Fibroblast of skin of right biceps (primary cell): ENCODE results near the gene UCKL1.
"Not testable (repeated sequence)": the region's sequence is repeated elsewhere in the genome, so short reads cannot be mapped to it uniquely, and the experiment has no call there.

Source experiments
- DNase-seq: peaks from one replicate; pipeline ENCODE4 v3.0.0-alpha.2; 2013

The UCKL1 gene

DNA sequence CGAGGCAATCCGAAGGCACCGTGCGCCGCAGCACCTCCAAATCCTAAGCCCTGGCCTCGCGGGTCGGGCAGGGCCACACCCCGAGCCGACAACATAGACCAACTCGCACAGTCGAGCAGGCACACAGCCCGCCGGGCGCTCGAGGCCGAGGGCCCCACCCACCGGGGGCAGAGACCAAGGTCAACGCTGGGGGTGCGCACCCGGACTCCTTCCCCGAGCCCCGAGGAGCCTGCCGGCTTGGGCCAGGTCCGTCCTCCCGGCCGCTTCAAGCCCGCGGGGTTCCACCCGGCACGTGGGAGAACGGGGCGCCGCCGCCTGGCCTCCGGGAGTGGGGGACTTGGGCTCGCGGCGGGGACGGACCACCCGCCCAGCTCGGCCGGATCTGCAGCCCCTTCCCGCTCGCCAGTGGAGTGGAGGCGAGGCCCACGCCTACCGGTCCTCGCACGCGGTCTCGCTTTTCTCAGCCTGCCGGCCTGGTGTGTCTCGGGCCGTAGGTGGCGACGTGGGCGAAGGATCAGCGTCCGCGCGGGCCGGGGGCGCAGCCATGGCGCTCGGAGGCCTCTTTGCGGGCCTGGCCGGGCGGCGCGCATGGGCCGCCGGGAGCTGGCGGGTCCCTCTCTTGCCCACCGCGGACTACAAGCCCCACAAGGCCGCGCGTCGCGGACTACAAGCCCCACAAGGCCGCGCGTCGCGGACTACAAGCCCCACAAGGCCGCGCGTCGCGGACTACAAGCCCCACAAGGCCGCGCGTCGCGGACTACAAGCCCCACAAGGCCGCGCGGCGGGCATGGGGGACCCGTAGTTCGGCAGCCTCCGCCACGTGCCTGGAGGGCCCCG, at the start of gene UCKL1:
Gene UCKL1 (minus strand): TSS at position 590 of the 837 bp plus-strand sequence. CDS start 44 bp downstream, at position 546.
- DNase-seq: peak; percentile 89

DNA sequence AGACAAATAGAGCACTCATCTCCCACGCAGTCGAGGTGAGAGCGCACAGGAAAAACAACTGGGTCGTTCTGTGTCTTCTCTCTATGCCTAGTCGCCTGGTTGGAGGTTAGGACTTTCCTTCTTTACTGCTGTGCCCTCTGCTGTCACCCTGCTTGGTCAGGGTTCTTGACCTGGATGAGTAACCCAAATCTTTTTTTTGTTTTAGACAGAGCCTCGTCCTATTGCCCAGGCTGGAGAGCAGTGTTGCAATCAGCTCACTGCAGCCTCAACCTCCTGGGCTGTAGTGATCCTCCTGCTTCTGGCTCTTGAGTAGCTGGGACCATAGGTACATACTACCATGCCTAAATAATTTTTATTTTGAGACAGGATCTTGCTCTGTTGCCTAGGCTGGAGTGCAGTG, 49.2 kb upstream of the UCKL1 start:
- no peak for DNase-seq

DNA sequence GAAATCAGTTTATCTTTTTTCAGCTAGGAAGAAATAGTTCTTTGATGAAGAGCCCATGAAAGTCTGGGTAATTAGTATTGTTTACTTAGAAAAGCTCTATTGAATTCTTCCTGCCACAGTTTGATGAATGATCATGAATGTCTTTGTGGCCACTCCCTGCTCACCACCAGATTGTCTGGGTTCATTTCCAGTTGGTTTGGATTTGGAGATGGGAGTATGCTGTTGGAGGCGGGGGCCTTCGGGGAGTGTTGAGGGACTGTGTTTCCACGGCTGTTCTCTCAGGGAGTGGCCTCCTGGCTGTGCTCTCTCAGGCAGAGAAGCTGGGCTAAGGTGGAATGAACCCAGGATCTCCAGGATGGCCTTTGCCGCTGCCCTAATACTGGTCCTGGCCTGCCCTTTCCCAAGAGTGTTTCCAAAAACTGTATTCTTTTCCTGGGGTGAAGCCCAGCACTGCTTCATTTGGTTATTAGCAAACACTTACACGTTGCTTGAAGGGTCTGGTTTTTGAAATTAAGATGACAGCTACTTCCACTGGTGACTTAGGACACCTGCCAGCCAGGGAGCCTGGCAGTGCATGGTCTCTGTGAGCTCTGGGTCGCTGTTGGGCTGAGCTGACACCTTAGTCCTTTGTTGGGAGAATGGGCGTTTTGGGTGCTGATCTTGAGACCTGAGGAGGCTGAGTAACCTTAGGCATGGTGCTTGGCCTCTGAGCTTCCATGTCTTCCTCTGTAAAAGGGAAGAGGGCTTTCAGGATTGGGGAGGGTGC, 47.9 kb upstream of the UCKL1 start:
- DNase-seq: no peak

DNA sequence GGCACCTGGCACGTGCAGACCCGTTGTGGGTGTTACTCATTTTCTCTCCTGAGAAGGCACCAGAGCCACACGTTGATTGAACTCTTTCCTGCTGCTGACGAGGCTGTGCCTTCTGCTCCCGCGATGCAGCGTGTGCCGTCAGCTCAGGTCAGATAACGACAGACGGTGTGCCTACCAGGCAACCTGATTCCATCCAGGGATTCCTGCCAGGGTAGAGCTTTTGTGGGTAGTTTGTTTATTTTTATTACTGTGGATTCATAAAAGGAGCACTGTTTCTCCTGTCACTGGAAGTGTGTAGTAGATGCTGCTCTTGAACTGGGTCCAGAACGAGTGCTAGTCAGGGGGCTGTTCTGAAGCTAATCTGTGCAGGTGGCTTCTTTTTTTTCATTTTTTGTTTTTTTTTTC, 45.4 kb upstream of the UCKL1 start:
- DNase-seq: no peak

DNA sequence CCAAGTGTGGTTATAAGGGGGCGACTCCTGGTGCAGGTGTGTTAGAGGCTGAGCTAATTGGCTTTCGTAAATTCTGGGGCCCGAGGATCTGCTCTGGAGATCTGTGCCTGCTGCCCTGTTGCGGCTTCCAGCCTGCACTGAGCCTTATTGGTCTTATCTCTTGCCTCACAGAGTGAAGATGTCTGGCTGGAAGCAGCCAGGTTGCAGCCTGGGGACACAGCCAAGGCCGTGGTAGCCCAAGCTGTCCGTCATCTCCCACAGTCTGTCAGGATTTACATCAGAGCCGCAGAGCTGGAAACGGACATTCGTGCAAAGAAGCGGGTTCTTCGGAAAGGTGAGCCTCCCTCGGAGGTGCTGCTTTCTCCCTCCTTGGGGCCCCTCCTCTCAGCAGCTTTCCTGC, 44.7 kb upstream of the UCKL1 start:
- DNase-seq: no peak

DNA sequence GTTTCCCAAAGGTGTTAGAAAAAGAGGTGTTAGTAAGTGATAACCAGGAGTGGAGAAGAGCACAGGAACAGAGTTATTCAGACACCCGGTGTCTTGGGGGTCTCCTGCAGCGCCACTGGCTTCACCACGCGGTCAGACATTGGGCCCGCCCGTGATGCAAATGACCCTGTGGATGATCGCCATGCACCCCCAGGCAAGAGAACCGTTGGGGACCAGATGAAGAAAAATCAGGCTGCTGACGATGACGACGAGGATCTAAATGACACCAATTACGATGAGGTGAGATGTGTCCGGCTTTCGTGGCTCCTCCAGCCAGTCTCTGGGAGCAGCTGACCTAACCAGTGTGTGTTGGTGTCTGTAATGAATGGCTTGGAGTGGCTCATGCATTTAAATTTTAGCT, 26.7 kb upstream of the UCKL1 start:
- no peak for DNase-seq

DNA sequence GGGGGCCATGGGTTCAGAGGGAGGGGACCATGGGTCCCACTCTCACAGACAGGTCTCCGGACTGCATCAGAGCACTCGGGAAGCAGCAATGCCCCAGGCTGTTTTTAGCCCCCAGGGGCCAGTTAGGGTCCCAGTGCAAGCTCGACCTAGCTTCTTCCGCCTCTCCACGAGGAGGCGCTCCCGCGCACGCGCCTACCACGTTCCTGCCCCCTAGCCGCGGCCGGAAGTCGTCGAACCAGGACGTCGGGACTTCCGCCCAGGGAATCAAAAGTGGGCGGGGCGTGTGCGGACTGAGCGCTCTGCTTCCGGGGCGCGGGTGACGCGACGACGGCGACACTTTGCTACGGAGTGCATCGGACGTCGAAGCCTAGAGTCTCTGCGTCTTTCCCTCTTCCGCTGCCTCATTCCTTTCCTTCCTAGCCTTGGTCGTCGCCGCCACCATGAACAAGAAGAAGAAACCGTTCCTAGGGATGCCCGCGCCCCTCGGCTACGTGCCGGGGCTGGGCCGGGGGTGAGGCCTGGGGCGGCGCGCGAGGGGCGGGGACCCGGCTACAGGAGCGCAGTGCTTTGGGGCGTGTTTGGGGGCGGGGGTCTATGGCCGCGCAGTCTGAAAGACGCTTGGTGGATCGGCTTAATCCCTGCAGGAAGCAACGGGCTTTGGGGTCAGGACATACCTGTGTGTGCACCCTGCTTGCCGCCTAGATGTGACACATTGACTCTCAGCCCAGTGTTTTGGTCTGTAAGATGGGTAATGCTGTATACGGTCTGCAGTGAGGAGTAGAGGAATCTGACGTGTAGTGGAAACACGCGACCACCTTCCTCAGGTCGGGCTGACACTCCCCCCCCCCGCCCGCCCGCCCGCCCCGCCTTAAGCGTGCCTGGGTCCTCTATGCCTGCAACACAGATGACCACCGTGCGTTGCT, 24.9 kb upstream of the UCKL1 start, which contains the start of gene PRPF6:
Gene PRPF6 (plus strand): TSS at position 327 of the 923 bp plus-strand sequence. CDS start 114 bp downstream, at position 441.
- peak; percentile 96 for DNase-seq

DNA sequence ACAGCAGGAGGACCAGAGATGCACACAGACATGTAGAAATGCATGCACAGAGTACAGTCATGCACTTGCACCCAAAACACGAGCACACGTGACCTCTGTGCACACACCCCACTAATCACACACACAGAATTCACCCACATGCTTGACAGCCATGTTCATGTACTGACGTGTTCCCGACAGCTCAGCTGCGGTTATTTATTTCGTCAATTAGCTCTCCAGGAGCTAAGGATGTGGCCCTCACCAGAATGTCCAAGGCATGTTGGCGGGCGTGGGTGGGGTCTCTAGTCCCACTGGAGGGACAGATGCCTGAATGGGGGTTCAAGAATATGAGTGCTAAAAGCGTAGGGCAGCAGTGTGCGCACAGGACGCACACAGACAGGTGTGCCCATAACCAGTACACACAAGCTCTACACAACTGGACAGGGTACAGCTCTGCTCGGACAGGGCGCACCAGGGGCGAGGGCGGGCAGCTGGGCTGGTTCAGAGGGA, 24.1 kb upstream of the UCKL1 start:
- DNase-seq: peak; percentile 37

DNA sequence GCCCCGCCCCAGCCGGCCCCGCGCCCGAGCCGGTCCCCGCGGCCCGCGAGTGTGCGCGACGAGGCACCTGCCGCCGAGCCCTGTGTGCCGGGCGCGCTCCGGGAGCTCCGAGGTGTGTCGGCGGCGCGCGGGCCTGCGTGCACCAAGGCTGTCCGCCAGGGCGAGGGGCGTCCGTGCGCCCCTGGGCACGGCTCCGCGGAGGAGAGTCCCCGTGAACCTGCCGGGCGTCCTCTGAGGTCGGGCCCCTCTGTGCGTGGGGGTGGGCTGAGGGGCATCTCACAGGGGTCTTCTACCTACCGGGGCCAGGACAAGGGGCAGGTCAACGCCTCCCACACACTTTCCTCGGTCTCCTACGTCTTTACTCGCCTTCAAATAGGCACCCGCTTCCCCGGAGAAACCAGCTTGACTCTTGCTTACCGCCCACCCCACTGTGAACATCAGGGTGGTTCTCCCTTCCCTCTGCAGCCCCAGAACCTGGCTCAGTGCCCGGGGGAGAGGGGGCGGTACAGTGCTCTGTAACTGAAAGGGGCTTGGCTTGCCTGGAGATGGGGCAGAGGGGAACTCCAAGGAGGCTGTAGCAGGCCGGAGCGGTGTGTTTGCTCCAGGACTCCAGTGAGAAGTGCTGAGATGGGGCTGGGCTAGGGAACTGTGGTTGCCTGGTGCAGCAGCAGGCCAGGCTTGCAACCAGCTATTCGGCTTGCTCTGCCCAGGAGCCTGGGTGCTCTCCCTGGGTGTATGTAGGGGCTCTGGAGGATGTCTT, 23.5 kb upstream of the UCKL1 start, which contains the start of gene SAMD10:
Gene SAMD10 (minus strand): TSS at position 86 of the 760 bp plus-strand sequence. CDS start 175 bp downstream, outside the sequence.
- peak; percentile 46 for DNase-seq

DNA sequence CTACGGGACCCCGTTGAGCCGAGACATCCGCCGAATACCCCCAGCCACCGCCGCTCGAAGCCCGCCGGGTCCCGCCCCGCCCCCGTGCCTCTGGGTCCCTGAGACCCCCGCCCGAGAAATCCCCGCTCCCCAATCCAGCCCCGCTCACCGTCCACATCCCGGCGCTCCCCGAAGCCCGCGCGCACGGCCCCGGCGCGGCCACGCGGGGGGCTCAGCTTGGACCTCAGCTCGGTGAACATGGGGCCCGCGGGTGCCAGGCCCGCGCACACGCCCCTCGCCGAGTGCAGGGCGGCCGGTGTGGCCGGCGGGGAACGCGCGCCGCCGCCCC, 23.0 kb upstream of the UCKL1 start:
- no peak for DNase-seq

DNA sequence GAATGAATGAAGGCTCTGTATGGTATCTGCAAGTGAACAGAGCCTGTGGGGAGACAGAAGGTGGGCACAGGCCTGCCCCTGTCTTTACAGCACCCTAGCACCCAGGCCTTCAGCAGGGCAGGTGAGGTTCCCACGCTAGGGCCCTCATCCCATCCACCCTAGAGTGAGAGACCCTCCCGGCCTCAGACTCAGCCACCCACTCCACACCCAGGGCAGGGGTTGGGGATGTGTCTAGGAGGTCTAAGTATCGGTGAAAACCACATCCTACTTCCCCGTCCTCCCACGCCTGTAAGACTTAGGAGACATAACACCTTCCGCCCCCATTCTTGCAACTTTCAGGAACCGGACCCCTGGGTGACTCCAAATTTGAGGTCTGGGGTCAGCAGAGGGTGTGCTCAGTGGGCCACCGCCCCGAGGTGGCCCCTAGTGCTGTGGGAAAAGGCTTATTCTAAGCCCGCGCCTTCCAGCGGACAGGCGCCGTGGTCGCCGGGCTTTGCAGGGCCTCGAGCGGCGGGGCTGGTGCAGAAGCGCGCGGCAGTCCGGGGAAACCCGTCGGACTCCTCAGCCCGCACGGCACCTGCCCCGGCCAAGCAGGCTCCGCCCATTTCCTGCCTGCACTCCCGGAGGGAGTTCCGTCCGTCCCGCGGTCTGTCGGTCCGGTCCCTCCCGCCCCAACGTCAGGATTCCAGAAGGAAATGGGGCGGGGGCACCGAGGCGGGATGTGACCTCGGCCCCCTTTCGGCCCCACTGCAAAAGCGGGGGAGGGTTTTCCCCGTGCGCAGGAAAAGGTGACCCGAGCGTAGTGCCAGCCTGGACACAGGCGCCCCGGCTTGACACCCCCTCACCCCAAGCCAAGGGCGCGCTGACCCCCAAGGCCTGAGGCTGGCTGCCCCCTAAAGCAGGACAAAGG, 22.4 kb upstream of the UCKL1 start:
- DNase-seq: peak; percentile 36

DNA sequence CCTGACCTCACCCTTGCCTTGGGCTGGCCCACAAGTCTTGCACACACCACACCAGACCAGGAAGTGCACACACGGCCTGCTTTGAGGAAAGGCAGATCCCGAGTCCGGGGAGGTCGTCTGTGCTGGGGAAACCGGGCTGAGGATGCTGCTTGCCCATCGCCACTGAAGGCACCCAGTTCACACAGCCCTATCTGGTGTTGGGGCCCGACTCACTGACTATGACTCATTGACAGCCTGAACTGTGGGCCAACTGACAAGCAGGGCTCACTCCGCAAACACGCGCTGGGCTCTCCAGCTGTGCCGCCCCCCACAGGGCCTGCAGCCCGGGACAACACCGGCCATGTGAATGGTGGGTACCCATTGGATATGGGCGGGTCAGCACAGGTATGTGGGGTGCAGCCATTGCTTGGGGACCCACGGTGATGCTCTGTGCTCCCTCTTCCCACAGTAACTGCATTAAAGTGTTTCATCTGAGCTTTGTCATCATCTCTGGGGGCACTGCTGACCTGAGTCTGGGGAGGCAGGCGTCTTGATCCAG, 21.6 kb upstream of the UCKL1 start:
- peak; percentile 67 for DNase-seq

DNA sequence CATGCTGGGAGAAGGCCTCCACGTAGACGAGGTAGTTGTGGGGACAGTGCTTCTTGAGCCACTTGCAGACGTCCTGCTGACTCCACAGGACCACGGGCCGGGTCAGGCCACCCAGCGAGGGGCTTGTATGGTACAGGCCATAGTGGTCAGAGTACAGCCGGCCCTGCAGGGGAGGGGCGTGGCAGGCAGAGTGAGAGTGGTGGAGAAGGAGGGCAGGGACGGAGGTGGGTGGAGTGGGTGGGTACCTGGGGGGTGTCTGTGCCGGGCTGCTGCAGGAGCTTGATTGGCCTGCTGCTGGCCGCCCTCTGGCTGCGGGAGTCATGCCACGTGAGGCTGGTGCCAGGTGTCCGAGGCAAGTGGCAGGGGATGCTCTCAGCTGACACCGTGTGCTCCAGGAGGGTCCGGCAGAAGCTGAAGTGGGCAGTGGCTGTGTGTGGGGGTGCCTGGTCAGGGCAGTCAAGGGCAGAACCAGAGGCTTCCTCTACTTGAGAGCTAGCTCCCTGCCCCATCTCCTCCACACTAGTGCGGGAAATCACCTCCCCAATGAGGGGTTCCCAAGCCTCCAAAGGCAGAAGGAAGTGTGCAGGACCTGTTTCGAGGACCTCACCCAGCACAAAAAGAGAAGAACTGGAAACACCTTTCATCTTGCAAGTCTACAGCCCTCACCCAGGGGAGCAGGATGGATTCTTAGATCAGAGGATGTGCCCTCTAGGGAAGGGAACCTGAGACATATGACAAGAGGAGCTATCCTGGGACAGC, 20.9 kb upstream of the UCKL1 start:
- no peak for DNase-seq

DNA sequence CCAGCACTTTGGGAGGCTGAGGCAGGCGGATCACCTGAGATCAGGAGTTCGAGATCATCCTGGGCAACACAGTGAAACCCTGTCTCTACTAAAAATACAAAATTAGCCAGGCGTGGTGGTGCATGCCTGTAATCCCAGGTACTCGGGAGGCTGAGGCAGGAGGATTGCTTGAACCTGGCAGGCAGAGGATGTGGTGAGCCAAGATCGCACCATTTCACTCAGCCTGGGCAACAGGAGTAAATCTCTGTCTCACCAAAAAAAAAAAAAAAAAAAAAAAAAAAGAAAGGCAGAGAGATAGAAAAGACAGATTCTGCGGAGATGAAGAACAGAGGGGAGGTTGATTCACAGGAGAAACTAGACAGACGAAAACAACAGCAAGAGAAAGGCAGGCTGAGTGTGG, 20.3 kb upstream of the UCKL1 start:
- not testable (repeated sequence) for DNase-seq

DNA sequence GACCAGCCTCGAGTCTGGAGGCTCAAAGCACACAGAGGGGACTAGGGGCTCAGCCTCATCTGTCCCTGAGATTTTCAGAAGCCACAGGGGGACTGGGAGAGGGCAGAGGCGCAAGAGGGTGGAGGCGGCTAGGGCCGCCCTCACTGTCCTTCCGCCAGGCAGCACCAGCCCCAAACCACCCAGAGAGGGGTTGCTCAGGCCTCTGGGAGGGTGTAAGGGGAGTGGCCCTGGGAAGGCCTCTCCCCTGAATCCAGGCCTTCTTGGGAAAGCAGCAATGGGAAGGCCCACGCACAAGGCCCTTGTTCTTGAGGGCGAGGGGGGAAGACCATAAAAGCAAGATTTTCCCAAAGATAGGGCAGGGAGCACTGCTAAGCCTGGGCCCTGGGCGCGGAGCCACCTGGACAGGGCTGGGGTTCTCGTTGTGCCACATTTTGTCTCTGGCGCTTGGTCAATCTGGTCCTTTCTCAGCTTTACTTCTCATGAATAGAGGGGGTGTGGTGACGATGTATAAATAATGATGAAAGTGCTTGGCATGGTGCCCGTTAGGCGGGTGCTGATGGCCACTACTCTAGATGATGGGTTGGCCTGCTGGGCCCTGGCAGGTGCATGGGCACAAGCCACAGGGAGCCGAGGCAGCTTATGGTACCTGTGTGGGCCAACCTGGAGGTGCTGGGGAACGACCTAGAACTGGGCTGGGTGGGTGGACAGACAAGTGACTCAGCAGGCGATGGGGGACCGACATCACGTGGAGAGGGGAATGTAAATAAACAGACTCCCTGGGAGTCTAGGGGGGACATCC, 18.4 kb upstream of the UCKL1 start:
- no peak for DNase-seq

DNA sequence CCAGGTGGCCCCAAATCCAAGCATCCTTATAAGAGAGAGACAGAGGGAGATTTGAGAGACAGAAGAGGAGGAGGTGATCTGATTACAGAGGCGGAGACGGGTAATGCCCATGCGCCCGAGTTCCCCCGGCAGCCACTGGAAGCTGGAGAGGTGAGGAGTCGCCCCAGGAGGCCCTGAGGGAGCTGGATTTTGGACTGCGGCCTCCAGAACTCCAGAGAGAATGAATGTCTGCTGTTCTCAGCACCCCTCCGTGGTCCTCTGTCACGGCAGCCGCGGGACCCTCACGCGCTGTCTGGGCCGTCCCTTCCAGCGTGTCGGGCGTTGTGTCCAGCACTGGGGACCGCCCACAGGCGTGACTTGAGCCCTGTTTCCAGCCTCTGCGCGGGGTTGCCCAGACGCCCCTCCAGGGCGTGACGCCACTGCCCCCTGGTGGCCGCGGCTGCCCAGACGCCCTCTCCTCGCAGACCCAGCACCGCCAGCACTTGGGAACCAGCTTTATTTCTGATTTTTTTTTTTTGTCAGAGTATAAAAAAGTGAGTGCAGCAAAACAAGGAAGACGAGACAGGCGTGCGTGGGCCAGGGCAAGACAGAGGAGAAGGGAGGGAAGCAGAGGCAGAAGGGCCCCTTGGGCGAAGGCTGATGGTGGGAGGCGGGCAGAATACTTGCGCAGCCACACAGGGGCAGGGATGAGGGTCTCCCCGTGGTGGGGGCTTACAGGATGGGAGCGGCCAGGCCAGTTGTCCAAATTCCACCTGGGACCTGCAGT, 17.6 kb upstream of the UCKL1 start:
- peak; percentile 73 for DNase-seq

DNA sequence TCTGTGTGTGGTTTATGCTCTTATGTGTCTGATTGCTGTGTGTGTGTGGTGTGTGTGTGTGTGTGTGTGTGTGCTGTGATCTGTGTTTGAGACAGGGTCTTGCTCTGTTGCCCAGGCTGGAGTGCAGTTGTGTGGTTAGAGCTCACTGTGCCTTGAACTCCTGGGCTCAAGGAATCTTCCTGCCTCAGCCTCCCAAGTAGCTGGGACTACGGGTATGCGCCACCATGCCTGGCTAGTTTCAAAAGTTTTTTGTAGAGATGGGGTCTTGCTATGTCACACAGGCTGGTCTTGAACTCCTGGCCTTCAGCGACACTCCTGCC, 16.9 kb upstream of the UCKL1 start:
- no peak for DNase-seq
